Measurements from ENCODE around the gene TUBB4A. TPM values are rescaled to one million over a fixed set of nuclear protein-coding genes. Genes with fewer than 3 reads are reported as not detected.

The TUBB4A gene
- total RNA-seq, 1 experiment from 2014 or later = not detected

DNA sequence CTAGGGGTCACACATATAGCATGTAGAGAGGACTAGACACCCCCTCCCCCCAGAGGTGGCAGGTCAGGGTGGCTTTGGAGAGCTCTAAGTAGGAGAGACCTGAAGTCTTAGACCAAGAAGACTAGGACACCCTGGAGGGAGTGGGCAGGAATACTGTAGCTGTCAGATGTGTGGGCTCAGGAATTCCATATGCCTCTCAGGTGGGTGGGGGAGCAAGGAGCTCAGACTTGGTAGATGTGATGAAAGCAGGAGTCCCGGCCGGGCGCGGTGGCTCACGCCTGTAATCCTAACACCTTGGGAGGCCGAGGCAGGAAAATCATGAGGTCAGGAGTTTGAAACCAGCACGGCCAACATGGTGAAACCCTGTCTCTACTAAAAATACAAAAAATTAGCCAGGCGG, 36.4 kb downstream of the TUBB4A start:
- Mint-ChIP-seq H3K4me3 (ENCODE audit: unreplicated experiment) (no peak overlapping the region), H3K36me3 (ENCODE audit: insufficient read depth, unreplicated experiment) (peaks cover 16% of the 10 kb centered on the region), H3K27ac (ENCODE audit: low read depth, unreplicated experiment) (no peak overlapping the region), H3K9me3 (ENCODE audit: unreplicated experiment) (no peaks in the 10 kb centered on the region), H3K4me1 (ENCODE audit: insufficient read depth, unreplicated experiment) (peaks cover 11% of the 10 kb centered on the region), H3K27me3 (ENCODE audit: insufficient read depth, unreplicated experiment) (no peaks in the 10 kb centered on the region)
- ChIA-PET CTCF (no interaction called here), POLR2A (no interaction called here)
- intact Hi-C loops (cut with micrococcal nuclease) = no loop called here
- BruUV-seq (replicated peaks) = no TSS peak
- DNase-seq (ENCODE audit: unreplicated experiment) = no peak
- TF ChIP-seq, protein P1, sequence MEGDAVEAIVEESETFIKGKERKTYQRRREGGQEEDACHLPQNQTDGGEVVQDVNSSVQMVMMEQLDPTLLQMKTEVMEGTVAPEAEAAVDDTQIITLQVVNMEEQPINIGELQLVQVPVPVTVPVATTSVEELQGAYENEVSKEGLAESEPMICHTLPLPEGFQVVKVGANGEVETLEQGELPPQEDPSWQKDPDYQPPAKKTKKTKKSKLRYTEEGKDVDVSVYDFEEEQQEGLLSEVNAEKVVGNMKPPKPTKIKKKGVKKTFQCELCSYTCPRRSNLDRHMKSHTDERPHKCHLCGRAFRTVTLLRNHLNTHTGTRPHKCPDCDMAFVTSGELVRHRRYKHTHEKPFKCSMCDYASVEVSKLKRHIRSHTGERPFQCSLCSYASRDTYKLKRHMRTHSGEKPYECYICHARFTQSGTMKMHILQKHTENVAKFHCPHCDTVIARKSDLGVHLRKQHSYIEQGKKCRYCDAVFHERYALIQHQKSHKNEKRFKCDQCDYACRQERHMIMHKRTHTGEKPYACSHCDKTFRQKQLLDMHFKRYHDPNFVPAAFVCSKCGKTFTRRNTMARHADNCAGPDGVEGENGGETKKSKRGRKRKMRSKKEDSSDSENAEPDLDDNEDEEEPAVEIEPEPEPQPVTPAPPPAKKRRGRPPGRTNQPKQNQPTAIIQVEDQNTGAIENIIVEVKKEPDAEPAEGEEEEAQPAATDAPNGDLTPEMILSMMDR (IDR thresholded peaks at IDR 0.05; ENCODE audit: unreplicated experiment) = no peak

DNA sequence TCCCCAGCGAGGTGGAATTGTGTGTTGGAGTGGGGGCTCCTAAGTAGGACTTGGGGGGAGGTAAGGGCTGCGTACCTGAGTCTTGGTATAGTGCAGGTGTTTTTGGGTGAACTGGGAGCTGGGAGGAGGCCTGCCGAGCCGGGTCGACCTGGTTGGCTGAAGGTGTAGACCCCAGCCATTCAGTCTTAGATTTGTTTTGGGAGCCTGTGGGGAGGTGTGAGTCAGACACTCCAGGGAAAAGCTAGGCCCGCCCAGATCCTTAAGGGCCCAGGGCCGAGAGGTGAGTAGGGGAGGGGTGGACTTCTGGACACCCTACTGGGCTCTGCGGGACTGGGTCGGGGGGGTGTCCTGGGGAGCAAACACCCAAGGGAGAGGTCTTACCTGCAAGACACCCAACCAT, 37.1 kb downstream of the TUBB4A start:
- Mint-ChIP-seq H3K27ac (ENCODE audit: low read depth, unreplicated experiment) (peak overlapping the region; percentile 63), H3K4me3 (ENCODE audit: unreplicated experiment) (peak overlapping the region; percentile 78), H3K4me1 (ENCODE audit: insufficient read depth, unreplicated experiment) (peaks cover 11% of the 10 kb centered on the region), H3K9me3 (ENCODE audit: unreplicated experiment) (no peaks in the 10 kb centered on the region), H3K27me3 (ENCODE audit: insufficient read depth, unreplicated experiment) (no peaks in the 10 kb centered on the region), H3K36me3 (ENCODE audit: insufficient read depth, unreplicated experiment) (peaks cover 16% of the 10 kb centered on the region)
- BruUV-seq (replicated peaks) = no TSS peak
- intact Hi-C loops (cut with micrococcal nuclease) = no loop called here
- CTCF ChIA-PET = interaction anchor here (0.7 kb wide), 1 partner anchor 98 kb away, joined by 3 read pairs; no protein-coding TSS in a partner anchor
- POLR2A ChIA-PET = interaction anchor here (0.5 to 1.4 kb wide), 5 partner anchors 66 to 1068 kb away, joined by 3 to 4 read pairs (median 3); partner anchors contain the start of genes C3 and TNFSF9
- TF ChIP-seq, protein P1 (IDR thresholded peaks at IDR 0.05; ENCODE audit: unreplicated experiment) = no peak
- DNase-seq (ENCODE audit: unreplicated experiment) = no peak

DNA sequence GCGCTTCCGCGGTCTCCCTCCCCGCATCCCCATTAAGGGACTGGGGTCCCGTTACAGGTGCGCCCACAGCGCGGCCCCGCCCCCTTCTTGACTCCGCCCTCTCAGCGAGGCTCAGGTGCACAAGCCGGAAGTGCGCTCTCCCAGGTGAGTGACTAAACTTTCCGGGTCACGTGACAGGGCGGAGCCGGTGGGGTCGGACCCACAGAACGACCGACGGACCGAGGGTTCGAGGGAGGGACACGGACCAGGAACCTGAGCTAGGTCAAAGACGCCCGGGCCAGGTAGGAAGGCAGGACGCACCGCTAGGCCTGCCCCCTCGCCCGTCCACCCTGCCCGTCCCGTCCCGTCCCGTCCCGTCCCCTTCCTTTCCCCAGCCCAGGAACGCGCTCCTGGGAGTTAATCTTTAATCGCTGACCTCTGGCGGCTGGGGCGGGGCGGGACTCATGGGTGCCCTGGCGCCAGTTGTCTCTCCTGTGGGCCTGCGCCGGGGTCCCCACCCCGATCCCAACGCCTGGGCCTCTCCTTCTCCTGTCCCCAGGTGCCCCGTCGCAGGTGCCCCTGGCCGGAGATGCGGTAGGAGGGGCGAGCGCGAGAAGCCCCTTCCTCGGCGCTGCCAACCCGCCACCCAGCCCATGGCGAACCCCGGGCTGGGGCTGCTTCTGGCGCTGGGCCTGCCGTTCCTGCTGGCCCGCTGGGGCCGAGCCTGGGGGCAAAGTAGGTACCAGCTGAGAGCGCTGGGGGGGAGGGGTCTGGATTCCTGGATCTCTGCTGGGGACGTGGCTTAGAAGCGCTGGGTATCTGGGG, 37.8 kb downstream of the TUBB4A start, which contains the start of gene CRB3:
TSS of gene CRB3 (plus strand) at position 202 of the 804 bp plus-strand sequence. CDS start at position 633, 431 bp downstream.
- peak within 1 kb of the TSS; percentile 78 for H3K4me3 Mint-ChIP-seq (ENCODE audit: unreplicated experiment)
- peak; percentile 80 for DNase-seq (ENCODE audit: unreplicated experiment)
- BruUV-seq (replicated peaks) = no TSS peak

More for the DNA sequence above, 37.8 kb downstream of the TUBB4A start, which contains the start of gene CRB3:
- H3K27ac Mint-ChIP-seq (ENCODE audit: low read depth, unreplicated experiment) = peak within 1 kb of the TSS; percentile 63
- intact Hi-C loops (cut with micrococcal nuclease) = no loop called here
- no peaks in the 10 kb centered on the region for H3K9me3 Mint-ChIP-seq (ENCODE audit: unreplicated experiment)
- TF ChIP-seq, protein P1 (IDR thresholded peaks at IDR 0.05; ENCODE audit: unreplicated experiment) = no peak
- H3K27me3 Mint-ChIP-seq (ENCODE audit: insufficient read depth, unreplicated experiment) = no peaks in the 10 kb centered on the region
- ChIA-PET CTCF (interaction anchor here (0.6 to 0.8 kb wide), 2 partner anchors 477 to 520 kb away, joined by 5 to 6 read pairs; no protein-coding TSS in a partner anchor), POLR2A (interaction anchor here (0.5 to 1.4 kb wide), 6 partner anchors 66 to 1069 kb away, joined by 3 to 4 read pairs (median 3); partner anchors contain the start of genes C3 and TNFSF9)
- peaks cover 11% of the 10 kb centered on the region for H3K4me1 Mint-ChIP-seq (ENCODE audit: insufficient read depth, unreplicated experiment)
- peaks cover 16% of the 10 kb centered on the region for H3K36me3 Mint-ChIP-seq (ENCODE audit: insufficient read depth, unreplicated experiment)

Measured in MCF 10A (cell line).